KG1 (cell line): ENCODE measurements around the gene TFF3.

Experiments
- DNase-seq: peaks from one replicate; lab custom pipeline; 2025; lab: John Stamatoyannopoulos, UW

The TFF3 gene

GRCh38 chr21:42320791-42321190, 5.6 kb upstream of the TFF3 start:
- no peak for DNase-seq

- no peak for DNase-seq
Measured at GRCh38 chr21:42319851-42320572, 4.8 kb upstream of the TFF3 start.

GRCh38 chr21:42319376-42319775, 4.2 kb upstream of the TFF3 start:
- peak; percentile 43 for DNase-seq

- DNase-seq = no peak
Measured at GRCh38 chr21:42317826-42318746, 2.9 kb upstream of the TFF3 start.

GRCh38 chr21:42317341-42317741, 2.1 kb upstream of the TFF3 start:
- DNase-seq = no peak

DNA sequence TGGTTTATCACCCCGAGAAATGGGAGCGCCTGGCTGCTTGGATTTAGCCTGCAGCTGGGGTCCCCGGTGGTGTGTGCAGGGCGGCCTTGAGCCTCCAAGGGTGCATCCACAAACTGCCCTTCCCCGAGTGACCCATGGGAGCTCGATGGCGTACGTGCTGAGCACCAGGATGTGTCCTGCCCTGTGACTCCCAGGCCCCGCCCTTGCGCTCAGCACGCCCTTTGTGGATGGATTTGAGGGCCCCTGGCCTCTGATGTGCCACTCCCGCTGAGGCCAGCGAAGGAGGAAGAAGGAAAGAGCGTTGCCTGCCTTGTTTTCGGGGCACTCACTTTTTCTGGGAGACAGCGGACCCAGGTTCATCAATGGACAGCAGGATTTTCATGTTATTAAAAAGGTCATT, 1.7 kb upstream of the TFF3 start:
- DNase-seq = no peak

DNA sequence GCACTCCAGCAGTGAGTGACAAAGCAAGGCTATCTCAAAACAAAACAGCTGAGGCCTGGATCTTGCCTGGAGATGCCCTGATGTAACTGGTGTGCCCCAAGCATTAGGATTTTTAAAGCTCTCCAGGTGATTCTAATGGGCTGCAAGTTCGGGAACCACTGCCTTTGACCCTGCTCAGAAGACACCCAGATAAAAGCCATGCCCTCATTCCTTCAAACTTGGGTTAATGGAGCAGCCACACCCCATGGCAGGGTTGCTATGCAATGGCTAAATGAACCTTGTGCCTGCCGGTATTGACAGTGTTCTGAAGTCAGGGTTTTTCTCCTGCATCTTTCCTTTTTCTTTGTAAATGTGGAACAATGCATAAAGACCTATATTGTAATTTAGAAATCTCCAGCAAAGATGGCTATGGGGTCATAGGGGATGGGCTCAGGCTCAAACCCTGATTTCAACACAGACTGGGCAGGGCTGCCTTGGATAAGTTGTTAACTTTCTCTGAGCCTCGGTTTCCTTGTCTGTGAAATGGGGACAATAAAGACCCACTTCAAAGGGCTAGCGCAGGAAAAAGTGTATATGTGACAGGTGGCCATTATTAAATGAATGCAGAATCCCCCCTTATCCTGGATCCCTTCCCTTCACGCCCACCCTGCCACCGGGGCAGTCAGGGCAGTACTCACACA, 453 bp downstream of the TFF3 start:
- no peak for DNase-seq

DNA sequence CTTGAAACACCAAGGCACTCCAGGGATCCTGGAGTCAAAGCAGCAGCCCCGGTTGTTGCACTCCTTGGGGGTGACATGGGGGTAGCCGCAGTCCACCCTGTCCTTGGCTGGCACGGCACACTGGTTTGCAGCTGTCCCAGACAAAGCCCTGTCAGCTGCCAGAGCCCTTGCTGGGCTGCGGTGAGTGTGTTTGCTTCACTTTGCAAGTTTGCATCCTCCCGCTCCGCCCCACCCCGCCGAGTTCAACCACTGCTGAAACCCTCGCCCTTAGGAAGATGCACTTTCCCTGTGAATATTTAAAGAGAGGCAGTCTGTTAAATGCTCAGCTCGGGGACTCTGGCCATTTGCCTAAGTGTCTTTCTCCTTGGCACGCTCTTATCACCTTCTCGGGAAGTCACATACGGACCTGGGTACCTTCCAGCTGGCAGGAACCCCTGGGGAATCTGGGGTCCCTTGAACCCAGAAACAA, 1.7 kb downstream of the TFF3 start:
- DNase-seq = no peak

DNA sequence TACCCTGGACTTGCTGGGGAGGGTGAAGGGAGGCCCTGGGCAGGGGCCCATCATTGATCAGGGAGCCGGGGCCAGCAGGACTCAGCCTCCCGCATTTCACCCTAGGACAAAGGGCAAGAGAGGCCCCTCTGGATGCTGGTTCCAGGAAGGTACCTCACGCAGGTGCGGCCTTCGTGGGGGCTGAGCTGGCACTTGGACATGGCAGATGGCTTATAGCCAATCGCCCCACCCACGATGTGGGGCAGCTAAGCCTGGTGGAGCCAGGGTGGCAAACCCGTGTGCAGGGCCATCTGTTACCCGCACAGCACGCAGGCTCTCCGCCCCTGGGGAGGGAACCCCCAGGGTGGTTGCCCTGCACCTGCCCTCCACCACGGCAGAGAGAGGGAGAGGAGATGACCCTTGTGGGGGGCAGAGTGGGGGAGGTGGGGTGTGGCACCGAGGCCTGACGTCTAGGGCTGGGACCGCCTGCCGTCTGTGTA, 2.5 kb downstream of the TFF3 start:
- no peak for DNase-seq

DNA sequence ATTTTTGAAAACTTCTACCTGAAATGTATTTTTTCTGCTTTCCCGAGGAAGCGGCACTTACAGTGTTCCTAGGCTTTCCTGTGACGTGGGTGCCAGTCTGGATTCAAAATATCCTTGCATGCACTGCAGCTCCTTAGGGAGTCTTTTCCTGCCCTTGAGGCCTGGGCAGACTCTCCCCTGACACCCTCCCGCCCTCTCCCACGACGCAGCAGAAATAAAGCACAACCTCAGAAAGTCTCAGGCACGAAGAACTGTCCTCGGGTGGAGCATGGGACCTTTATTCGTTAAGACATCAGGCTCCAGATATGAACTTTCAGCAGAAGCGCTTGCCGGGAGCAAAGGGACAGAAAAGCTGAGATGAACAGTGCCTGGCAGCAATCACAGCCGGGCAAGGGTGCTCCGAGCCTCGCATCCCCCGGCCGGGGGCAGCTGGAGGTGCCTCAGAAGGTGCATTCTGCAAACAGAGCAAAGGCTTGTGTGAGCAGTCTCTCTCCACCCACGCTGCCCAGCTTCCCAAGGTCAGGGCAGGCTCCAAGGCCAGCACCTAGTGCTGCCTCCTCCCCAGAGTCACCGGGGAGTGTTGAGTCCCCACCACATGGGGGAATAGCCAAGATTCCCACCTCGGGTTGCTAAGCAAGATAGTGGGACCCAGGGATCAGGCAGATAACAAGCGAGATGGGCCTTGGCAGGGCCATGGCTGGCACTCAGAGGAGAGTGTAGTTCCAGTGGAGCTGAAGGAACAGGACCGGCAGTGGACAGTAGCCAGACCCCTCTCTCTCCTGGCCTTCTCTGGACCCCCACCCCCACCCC, 3.2 kb downstream of the TFF3 start:
- no peak for DNase-seq

GRCh38 chr21:42311160-42311559, 4.0 kb downstream of the TFF3 start:
- no peak for DNase-seq

DNA sequence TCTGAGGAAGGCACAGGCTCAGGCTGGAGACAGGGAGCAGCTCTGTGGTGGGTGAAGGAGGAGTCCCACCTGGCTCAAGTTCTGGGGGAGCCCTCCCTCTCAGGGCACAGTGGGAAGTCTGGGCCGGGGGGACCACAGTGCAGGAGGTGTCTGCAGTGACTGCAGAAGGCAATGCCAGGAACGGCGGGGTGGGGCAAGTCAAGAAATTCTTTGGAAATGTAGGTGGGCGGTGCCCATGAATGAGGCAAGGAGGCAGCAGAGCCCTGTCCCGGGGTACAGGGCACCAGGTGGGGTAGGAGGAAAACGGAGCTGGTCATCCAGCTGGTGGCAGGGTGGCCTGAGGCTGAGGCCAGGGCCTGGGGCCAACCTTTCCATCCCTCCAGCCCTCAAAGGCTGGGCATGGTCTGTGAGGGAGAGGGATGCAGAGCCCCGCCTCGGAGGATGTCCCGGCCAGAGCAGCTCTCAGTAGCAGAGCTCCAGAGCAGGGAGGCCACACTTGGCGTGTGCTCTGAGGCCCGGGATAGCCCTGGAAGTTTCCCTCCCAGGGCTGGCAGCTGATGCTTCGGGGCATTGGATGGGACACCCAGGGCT, 4.7 kb downstream of the TFF3 start:
- no peak for DNase-seq

- DNase-seq = peak; percentile 49
Measured at GRCh38 chr21:42309753-42310213, 5.4 kb downstream of the TFF3 start.

DNA sequence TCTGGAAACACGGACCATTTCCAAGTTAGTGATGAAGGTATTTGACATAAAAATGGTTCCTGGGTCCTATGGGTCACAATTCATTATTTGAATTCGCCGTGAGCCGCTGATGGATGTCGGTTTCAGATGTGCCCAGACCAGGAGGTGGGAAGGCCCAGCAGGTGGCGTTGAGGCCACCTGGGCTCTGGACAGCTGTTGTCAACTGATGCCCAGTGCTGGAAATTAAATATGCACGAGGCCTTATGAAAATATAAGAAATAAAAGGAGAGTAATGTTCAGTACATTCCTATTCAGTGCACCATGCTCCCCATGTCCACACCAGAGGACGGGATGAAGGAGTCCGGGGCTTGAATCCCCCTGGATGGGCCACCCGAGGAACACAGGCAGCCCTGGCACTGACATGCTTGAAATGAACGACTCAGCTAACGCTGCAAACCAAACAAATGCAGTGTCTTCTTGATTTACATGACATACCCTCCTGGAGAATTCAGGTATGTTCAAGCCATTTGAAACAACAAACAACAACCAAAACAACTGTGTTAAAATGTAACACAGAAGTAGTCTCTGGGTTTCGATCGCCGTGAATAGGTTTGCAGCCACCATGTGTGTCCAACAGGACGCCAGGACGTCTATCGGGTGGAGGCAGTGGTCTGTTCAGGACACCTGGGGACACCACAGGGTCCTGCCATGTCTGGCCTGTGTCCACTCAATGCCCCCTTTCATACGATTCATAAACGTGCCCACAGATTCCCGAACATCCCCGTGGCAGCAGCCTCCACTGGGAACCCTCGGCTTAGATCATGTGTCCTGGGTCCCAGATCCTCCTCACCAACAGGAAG, 6.1 kb downstream of the TFF3 start:
- DNase-seq = no peak

- DNase-seq = no peak
Measured at GRCh38 chr21:42308161-42308913, 6.9 kb downstream of the TFF3 start.

GRCh38 chr21:42307106-42307505, 8.1 kb downstream of the TFF3 start:
- DNase-seq = no peak

GRCh38 chr21:42306366-42307035, 8.7 kb downstream of the TFF3 start:
- DNase-seq = peak; percentile 10

GRCh38 chr21:42305707-42306147, 9.5 kb downstream of the TFF3 start:
- DNase-seq = no peak
